H9 (cell line): ENCODE measurements around the gene CSMD2. TPM values are rescaled to one million over a fixed set of nuclear protein-coding genes. Genes with fewer than 3 reads are reported as not detected.

Experiments used
- DNase-seq: peaks from one replicate; pipeline ENCODE4 v3.0.0-alpha.2; 2017
- H2AFZ ChIP-seq: one replicate; pipeline ENCODE4 v1.6.1; 2013; ENCODE audit warnings: mild to moderate bottlenecking, low read length, control low read depth, moderate library complexity
- H2AK5ac ChIP-seq: 2 replicates; pipeline ENCODE4 v1.6.1; 2013; ENCODE audit warnings: low read length, control low read depth, mixed read lengths; ENCODE audit not compliant: insufficient read length
- H2BK120ac ChIP-seq: one replicate; pipeline ENCODE4 v1.6.1; 2013; ENCODE audit warnings: low read depth, mild to moderate bottlenecking, low read length, control low read depth, inconsistent platforms; ENCODE audit not compliant: poor library complexity, severe bottlenecking
- H2BK12ac ChIP-seq: 2 replicates; pipeline ENCODE4 v1.6.1; 2013; ENCODE audit warnings: low read length, control low read depth, mixed read lengths, low read depth; ENCODE audit not compliant: insufficient read length
- H2BK15ac ChIP-seq: 2 replicates; pipeline ENCODE4 v1.6.1; 2013; ENCODE audit warnings: low read depth, low read length, control low read depth
- H2BK20ac ChIP-seq: one replicate; pipeline ENCODE4 v1.6.1; 2013; ENCODE audit warnings: low read depth, mild to moderate bottlenecking, low read length, control low read depth, inconsistent platforms; ENCODE audit not compliant: poor library complexity, severe bottlenecking
- H2BK5ac ChIP-seq: 2 replicates; pipeline ENCODE4 v1.6.1; 2013; ENCODE audit warnings: low read length, control low read depth, mixed read lengths; ENCODE audit not compliant: insufficient read length
- H3K14ac ChIP-seq: 2 replicates; pipeline ENCODE4 v1.6.1; 2013; ENCODE audit warnings: low read length, control low read depth; ENCODE audit not compliant: insufficient read depth
- H3K18ac ChIP-seq: 2 replicates; pipeline ENCODE4 v1.6.1; 2013; ENCODE audit warnings: low read depth, mild to moderate bottlenecking, mixed read lengths, low read length, control low read depth; ENCODE audit not compliant: insufficient read length
- H3K23ac ChIP-seq: 2 replicates; pipeline ENCODE4 v1.6.1; 2013; ENCODE audit warnings: low read length, control low read depth, mixed read lengths, low read depth; ENCODE audit not compliant: insufficient read length
- H3K23me2 ChIP-seq: 2 replicates; pipeline ENCODE4 v1.6.1; 2013; ENCODE audit warnings: low read depth, mild to moderate bottlenecking, mixed read lengths, low read length, control low read depth; ENCODE audit not compliant: insufficient read length, poor library complexity, severe bottlenecking
- H3K27ac ChIP-seq: 2 replicates; pipeline ENCODE4 v1.5.1; 2013; ENCODE audit warnings: low read length, control low read depth, mixed read lengths, low read depth; ENCODE audit not compliant: insufficient read length
- H3K27me3 ChIP-seq: 2 replicates; pipeline ENCODE4 v1.6.1; 2013; ENCODE audit warnings: low read length, control low read depth, inconsistent platforms; ENCODE audit not compliant: insufficient read depth
- H3K4ac ChIP-seq: 2 replicates; pipeline ENCODE4 v1.6.1; 2013; ENCODE audit warnings: low read depth, mild to moderate bottlenecking, control low read depth, inconsistent platforms, low read length, moderate library complexity
- H3K4me1 ChIP-seq: 2 replicates; pipeline ENCODE4 v1.6.1; 2013; ENCODE audit warnings: low read length, control low read depth, inconsistent platforms; ENCODE audit not compliant: insufficient read depth
- H3K4me2 ChIP-seq: 2 replicates; pipeline ENCODE4 v1.6.1; 2013; ENCODE audit warnings: low read length, control low read depth, mixed read lengths; ENCODE audit not compliant: insufficient read length, insufficient read depth
- H3K56ac ChIP-seq: 2 replicates; pipeline ENCODE4 v1.6.1; 2013; ENCODE audit warnings: low read depth, mild to moderate bottlenecking, mixed read lengths, low read length, control low read depth; ENCODE audit not compliant: insufficient read length
- H3K79me1 ChIP-seq: 2 replicates; pipeline ENCODE4 v1.6.1; 2013; ENCODE audit warnings: low read depth, mild to moderate bottlenecking, moderate library complexity, low read length, control low read depth, inconsistent platforms; ENCODE audit not compliant: insufficient read depth, poor library complexity, severe bottlenecking
- H3K79me2 ChIP-seq: 2 replicates; pipeline ENCODE4 v1.6.1; 2013; ENCODE audit warnings: low read length, control low read depth, inconsistent platforms; ENCODE audit not compliant: insufficient read depth
- H3K9ac ChIP-seq: 2 replicates; pipeline ENCODE4 v1.6.1; 2013; ENCODE audit warnings: low read length, control low read depth, mixed read lengths; ENCODE audit not compliant: insufficient read length; ENCODE audit errors: extremely low read depth
- H3K9me3 ChIP-seq: one replicate; pipeline ENCODE4 v1.6.1; 2013; ENCODE audit warnings: low read depth, low read length, inconsistent platforms; ENCODE audit not compliant: control insufficient read depth
- H3T11ph ChIP-seq: one replicate; pipeline ENCODE4 v1.6.1; 2013; ENCODE audit warnings: mild to moderate bottlenecking, low read length, control low read depth, inconsistent platforms
- H4K20me1 ChIP-seq: one replicate; pipeline ENCODE4 v1.6.1; 2013; ENCODE audit not compliant: control insufficient read depth, insufficient read length, insufficient read depth
- H4K5ac ChIP-seq: 2 replicates; pipeline ENCODE4 v1.6.1; 2013; ENCODE audit warnings: low read depth, mild to moderate bottlenecking, mixed read lengths, low read length, control low read depth; ENCODE audit not compliant: insufficient read length
- H4K8ac ChIP-seq: replicated peaks from 2 replicates; pipeline ENCODE4 v1.6.1; 2013; ENCODE audit warnings: low read length, control low read depth, mixed read lengths, low read depth; ENCODE audit not compliant: insufficient read length
- H4K91ac ChIP-seq: 2 replicates; pipeline ENCODE4 v1.6.1; 2013; ENCODE audit warnings: low read depth, mild to moderate bottlenecking, moderate library complexity, mixed read lengths, low read length, control low read depth; ENCODE audit not compliant: insufficient read length
- H3K27ac Mint-ChIP-seq, 3 experiments: 2 replicates in 2 of 3; 3 replicates in 1 of 3; pipeline ENCODE4 v1.8.0; 2020 to 2021; ENCODE audit warnings: mixed read lengths in 3 of 3, mild to moderate bottlenecking in 1 of 3, moderate library complexity in 1 of 3
- H3K27me3 Mint-ChIP-seq: 2 replicates; pipeline ENCODE4 v1.8.0; 2021; ENCODE audit warnings: low read depth, mild to moderate bottlenecking, moderate library complexity, mixed read lengths
- H3K36me3 Mint-ChIP-seq, 3 experiments: 2 replicates in 2 of 3; 3 replicates in 1 of 3; pipeline ENCODE4 v1.8.0; 2020 to 2021; ENCODE audit warnings: low read depth in 3 of 3, mixed read lengths in 3 of 3; ENCODE audit not compliant: insufficient read depth in 1 of 3
- H3K4me1 Mint-ChIP-seq, 2 experiments: 2 replicates each; pipeline ENCODE4 v1.8.0; 2020; ENCODE audit warnings: mixed read lengths in 2 of 2
- H3K4me3 Mint-ChIP-seq, 2 experiments: 2 replicates in 1 of 2; 3 replicates in 1 of 2; pipeline ENCODE4 v1.8.0; 2020 to 2021; ENCODE audit warnings: mild to moderate bottlenecking in 2 of 2, mixed read lengths in 2 of 2, moderate library complexity in 1 of 2
- H3K9me3 Mint-ChIP-seq, 2 experiments: 2 replicates in 1 of 2; 3 replicates in 1 of 2; pipeline ENCODE4 v1.8.0; 2020; ENCODE audit warnings: mild to moderate bottlenecking in 2 of 2, mixed read lengths in 2 of 2, moderate library complexity in 1 of 2
- CTCF ChIP-seq: fragments of 200-600 bp; sonication (generic); conservative IDR thresholded peaks from 3 replicates; pipeline ENCODE4 v1.8.0; 2021; ENCODE audit warnings: antibody characterized with exemption, mild to moderate bottlenecking
- WGBS: extraction: QIAGEN DNeasy Blood & Tissue Kit; methylation state at CpG from one replicate; pipeline ENCODE4 v1.1.7; 2013; ENCODE audit warnings: missing lambda C conversion rate, low lambda C conversion rate, mixed read lengths; ENCODE audit not compliant: insufficient read length; ENCODE audit errors: extremely low coverage; 5-methylcytosine and 5-hydroxymethylcytosine counted together
- total RNA-seq: library from RNA; stranded (reverse); gene quantifications from 2 replicates; pipeline ENCODE4 v1.2.1, GENCODE V29; 2021

The CSMD2 gene
- total RNA-seq, 1 experiment from 2014 or later, result 6.4 TPM

DNA sequence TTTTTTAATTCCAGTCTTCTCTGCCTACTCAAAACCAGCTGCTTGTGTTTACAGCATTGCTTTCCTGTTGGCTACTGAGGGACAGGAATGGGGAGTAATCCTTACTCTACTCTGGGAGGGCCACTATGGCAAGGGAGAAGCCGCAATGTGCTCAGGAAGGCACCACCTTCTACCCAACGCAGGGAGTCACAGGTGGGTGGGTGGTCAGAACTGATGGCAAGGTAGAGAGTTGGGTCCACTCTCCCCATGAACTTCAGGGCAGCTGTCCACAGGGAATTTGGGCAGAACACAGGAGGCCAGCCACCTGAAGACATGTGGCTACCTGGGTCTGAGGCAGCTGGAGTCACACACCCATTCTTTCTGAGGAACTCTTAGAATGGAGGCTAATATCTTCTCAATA, 341.6 kb downstream of the CSMD2 start:
- Mint-ChIP-seq H3K4me1 (no peaks in the 10 kb centered on the region), H3K9me3 (peaks cover 0 to 2% of the 10 kb centered on the region in 2 experiments; a peak in 3 of 5 replicates), H3K4me3 (no peak overlapping the region), H3K27me3 (peaks cover 1% of the 10 kb centered on the region; the same call in 1 of the 2 replicates), H3K27ac (no peak overlapping the region; a peak in 1 of 7 replicates), H3K36me3 (peaks cover 5 to 14% (median 14%) of the 10 kb centered on the region in 3 experiments; a peak in 6 of 7 replicates)
- Histone ChIP-seq H4K8ac (no peak overlapping the region), H3K14ac (no peak overlapping the region), H2AFZ (no peak overlapping the region), H3K4ac (no peak overlapping the region), H2BK20ac (no peak overlapping the region), H3K79me2 (no peaks in the 10 kb centered on the region), H2BK5ac (no peak overlapping the region), H3K18ac (no peak overlapping the region), H3K79me1 (no peaks in the 10 kb centered on the region), H3K23me2 (no peaks in the 10 kb centered on the region), H3K4me2 (no peak overlapping the region), H3K56ac (no peak overlapping the region), H3K9ac (no peak overlapping the region), H2BK15ac (no peak overlapping the region), H4K20me1 (no peaks in the 10 kb centered on the region), H2BK120ac (no peak overlapping the region), H4K5ac (no peak overlapping the region), H3K9me3 (no peaks in the 10 kb centered on the region), H3K27ac (no peak overlapping the region), H3K27me3 (no peaks in the 10 kb centered on the region), H3K23ac (no peak overlapping the region), H3K4me1 (no peaks in the 10 kb centered on the region), H3T11ph (no peak overlapping the region), H2AK5ac (no peak overlapping the region), H4K91ac (no peak overlapping the region), H2BK12ac (no peak overlapping the region)
- no peak for TF ChIP-seq CTCF
- DNase-seq, result no peak
- no CpG with 5 or more reads among the region's 2 CpGs for WGBS
